CD4-positive, alpha-beta T cell treated with Interleukin-17A for 4 hours (primary cell): Measurements from ENCODE around the gene MT1X.
A peak's percentile ranks its signal among the peaks of the same experiment; 100 is the strongest.

Experiments used
- DNase-seq: peaks from one replicate; pipeline ENCODE4 v3.0.0-alpha.2; 2020; ENCODE audit warnings: mixed read lengths

MT1X gene

DNA sequence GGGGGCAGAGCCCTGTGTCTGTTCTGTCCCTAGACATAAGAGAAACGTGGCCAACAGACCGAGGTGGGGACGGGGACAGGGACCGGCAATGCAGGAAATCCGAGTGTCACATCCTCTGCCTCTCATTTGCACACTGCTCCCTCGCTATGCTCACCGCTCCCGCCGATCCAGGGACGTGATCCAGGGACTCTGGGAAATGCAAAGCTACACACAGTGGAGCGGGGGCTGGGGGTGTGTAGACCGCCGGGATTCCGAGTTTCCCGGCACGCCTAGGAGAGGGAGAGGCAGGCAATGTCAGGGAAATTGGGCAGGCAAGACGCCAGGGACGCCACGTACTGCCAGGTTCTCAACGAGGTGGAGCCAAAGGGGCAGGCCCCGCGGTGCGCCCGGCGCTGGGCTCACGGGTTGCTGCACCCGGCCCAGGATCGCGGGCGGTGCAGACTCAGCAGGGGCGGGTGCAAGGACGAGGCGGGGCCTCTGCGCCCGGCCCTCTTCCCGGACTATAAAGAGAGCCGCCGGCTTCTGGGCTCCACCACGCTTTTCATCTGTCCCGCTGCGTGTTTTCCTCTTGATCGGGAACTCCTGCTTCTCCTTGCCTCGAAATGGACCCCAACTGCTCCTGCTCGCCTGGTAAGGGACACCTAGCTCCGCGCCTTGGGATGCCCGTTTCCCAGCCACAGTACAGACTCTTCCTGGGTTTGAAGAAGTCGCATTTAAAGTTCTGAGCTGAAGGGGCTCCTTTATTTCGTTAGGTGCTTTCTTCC is at the start of gene MT1X:
Gene MT1X (plus strand): TSS at position 532 of the 764 bp plus-strand sequence. CDS start 71 bp downstream, at position 603.
- peak; percentile 91 for DNase-seq

DNA sequence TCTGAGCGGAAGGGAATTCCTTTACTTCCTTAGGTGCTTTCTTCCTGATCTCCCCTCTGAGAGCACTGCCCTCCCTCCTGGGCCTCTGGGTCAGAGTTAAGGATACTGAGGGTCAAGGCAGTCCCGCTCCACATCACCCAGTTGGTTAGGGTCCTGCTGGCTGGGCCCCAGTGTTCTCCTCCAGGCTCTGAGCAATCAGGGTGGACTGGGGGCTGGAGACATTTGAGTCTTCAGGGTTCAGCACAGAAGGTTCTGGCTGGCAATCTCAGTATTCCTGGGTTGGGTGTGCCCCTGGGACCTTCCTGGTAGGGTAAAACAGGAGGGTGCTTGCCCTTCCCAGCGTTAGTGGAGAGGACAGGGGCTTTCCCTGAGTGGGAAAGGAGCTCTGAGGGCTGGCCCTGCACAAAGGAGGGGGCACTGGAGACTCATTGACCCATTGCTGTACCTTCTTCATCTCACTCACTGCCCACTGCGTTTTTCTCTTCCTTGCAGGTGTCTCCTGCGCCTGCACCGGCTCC is 49.4 kb upstream of the MT1X start:
- no peak for DNase-seq

DNA sequence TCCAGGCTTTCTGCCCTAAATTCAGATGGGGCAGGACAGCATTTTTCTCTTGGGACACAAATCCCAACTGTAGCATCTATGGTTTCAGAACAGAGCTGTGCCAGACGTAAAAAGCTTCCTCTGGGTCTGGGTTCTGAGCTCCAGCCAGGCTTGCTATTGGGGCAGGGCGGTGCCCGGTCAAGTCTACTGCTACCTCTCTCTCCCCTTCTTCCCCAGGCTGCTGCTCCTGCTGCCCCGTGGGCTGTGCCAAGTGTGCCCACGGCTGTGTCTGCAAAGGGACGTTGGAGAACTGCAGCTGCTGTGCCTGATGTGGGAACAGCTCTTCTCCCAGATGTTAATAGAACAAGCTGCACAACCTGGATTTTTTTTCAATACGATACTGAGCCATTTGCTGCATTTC is 48.7 kb upstream of the MT1X start:
- no peak for DNase-seq

DNA sequence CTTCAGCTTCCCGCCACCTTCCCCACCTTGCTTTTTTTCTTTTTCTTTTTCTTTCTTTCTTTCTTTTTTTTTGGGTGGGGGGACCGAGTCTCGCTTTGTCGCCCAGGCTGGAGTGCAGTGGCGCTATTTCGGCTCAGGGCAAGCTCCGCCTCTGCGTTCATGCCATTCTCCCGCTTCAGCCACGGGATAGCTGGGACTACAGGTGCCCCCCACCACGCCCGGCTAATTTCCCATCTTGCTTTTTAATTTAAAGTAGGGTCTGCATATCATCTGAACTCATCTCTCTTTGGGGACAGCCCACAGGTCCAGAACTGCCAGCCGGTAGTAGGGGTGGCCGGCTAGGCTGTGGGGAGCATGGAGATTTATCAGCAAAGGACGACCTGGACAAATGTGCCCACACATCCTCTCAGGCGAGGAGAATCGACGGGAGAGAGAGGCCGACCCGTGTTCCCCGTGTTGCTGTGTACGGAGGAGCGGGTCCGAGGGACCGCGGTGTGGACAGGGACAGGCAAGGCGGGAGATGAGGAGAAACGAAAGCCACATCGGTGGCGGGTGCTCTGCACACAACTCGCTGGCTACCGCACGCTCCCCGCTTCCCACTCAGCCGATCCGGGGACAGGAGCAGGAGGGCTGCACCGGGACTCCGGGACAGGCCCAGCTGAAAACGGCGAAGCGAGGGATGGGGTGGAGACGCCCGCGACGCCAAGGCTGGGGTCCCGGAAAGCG is 47.4 kb upstream of the MT1X start:
- DNase-seq, result no peak

DNA sequence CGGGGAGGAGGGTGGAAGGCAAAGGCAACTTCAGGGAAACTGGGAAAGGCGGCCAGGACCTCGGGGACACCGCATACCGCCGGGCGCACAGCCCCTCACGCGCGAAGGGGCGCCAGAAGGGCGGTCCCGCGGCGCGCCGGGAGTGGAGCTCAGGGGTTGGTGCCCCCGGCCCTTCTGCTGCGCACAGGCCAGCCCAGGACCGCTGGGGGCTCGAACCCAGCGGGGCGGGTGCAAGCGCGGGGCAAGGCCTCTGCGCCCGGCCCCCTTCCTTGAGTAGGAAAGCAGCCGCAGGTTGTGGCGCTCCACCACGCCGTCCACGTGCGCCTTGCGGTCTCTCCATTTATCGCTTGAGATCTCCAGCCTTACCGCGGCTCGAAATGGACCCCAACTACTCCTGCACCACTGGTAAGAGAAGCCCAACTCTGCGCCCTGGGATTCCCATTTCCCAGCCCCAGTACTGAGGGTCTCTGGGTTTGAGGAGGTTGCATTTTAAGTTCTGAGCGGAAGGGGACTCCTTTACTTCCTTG is 46.8 kb upstream of the MT1X start:
- no peak for DNase-seq

DNA sequence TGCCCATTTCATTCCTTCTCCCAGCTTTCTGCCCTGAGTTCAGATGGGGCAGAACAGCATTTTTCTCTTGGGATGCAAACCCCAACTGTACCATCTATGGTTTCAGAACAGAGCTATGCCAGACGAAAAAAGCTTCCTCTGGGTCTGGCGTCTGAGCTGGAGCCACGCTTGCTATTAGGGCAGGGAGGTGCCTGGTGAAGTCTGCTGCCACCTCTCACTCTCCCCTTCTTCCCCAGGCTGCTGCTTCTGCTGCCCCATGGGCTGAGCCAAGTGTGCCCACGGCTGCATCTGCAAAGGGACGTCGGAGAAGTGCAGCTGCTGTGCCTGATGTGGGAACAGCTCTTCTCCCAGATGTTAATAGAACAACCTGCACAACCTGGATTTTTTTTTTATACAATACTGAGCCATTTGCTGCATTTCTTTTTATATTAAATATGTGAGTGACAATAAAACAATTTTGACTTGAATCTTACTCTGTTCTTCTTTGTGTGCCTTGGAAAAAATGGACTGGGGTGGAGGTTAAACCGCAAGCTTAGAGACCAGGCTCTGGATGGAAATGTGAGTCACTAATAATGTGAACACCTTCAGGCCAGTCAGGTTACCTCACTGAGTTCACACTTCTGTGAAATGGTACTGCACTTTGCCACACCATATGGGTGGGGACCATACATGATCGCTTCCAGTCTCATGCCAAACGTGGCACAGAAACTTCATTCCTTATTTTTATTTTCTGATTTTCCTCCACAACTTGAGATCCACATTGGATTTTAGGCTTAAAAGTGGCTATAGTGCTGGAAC is 45.5 kb upstream of the MT1X start:
- DNase-seq, result no peak

DNA sequence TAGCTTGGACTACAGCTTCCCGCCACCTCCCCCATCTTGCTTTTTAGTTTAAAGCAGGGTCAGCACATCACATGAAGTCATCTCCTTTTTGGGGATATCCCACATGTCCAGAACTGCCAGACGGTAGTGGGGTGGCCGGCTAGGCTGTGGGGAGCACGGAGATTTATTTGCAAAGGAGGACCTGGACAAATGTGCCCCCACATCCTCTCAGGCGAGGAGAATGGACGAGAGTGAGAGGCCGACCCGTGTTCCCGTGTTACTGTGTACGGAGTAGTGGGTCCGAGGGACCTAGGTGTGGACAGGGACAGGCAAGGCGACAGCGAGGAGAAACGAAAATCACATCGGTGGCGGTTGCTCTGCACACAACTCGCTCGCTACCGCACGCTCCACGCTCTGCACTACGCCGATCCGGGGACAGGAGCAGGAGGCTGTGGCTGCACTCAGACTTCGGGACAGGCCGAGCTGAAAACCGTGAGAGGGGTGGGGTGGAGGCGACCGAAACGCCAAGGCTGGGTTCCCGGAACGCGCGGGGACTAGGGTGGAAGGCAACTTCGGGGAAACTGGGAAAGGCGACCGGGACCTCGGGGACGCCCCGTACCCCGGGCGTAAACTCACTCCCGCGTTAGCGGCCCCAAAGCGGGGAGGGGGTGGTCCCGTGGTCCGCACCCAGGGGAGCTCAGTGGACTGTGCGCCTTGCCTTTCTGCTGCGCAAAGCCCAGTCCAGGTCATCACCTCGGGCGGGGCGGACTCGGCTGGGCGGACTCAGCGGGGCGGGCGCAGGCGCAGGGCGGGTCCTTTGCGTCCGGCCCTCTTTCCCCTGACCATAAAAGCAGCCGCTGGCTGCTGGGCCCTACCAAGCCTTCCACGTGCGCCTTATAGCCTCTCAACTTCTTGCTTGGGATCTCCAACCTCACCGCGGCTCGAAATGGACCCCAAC is 44.2 kb upstream of the MT1X start, which contains the start of gene MT1A:
Gene MT1A (plus strand): TSS at position 853 of the 937 bp plus-strand sequence. CDS start 73 bp downstream, at position 926.
- no peak for DNase-seq

DNA sequence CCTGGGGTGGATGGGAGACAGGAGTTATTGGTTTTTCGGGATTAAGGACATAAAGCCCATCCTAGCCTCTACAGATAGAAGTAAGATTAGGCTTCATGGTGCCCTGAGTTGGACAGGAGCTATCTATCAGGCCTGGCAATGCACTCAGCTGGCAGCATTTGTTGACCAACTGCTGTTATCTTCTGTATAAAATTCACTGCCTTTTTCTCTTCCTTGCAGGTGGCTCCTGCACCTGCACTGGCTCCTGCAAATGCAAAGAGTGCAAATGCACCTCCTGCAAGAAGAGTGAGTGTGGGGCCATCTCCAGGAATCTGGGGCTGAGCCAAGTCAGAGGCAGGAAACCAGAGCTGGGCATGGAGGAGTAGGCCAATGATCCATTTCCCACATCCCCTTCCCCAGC is 43.2 kb upstream of the MT1X start:
- DNase-seq, result no peak

DNA sequence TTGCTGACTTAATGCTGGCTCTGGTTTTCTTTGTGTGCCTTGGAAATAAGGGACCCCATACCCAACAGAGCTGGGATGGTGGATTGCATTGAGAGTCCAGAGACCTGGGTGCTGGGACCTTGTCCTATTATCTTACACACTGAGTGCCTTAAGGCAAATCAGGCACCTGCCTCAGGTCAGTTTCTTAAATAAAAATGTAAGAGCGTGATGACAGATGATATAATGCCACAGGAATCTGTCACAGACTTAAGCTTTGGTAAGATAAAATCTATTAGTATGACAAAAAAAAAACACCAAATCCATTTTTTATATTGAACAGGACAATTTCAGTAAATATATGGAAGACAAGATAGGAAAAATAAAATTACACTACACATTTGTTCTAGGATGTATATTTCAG is 42.2 kb upstream of the MT1X start:
- DNase-seq, result no peak

DNA sequence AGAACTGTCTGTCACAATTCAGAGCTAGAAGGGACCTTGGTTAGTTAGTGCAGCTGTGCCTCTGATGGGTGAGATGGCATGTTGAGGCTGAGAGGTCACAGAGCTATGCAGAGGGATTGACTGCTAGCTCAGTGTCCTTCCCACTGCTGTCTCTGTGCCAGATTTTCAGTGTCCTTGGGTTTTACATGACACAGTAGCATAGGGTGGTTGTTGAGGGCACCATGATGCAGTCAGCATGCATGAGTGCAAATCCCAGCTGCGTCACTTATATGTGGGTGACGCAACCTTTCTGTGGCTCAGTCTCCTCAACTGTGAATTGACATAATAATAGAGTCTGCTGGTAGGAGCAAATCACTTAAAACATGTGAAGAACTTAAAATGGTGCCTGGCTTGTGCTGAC is 41.1 kb upstream of the MT1X start:
- DNase-seq, result no peak

DNA sequence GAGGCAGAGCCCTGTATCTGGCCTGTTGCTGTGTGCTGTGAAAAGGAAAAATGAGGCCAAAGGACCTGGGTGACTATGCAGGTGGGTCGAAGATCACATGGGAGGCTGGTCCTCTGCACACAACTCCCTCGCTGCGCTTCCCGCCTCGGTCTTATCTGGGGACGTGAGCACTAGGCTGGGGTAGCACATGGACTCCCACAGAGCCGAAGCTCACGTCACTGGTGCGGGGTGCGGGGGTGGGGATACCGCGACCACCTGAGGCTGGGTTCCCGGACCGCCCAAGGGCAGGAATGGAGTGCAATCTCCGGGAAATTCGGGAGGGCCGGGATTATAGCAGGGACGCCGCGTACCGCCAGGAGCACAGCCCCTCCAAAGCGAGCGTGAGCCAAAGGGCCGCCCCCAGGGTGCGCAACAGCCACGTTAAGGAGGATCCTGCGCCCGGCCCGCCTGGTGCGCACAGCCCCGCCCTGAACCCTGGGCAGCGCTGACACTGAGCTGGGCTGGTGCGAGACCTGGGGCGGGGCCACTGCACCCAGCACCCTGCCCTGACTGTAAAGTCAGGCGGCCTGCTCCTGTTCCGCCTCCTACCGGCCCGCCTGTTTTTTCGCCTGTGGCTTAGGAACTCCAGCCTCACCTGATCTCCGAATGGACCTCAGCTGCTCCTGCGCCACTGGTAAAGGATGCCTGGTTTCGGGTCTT is 39.0 kb upstream of the MT1X start:
- DNase-seq, result peak; percentile 86

DNA sequence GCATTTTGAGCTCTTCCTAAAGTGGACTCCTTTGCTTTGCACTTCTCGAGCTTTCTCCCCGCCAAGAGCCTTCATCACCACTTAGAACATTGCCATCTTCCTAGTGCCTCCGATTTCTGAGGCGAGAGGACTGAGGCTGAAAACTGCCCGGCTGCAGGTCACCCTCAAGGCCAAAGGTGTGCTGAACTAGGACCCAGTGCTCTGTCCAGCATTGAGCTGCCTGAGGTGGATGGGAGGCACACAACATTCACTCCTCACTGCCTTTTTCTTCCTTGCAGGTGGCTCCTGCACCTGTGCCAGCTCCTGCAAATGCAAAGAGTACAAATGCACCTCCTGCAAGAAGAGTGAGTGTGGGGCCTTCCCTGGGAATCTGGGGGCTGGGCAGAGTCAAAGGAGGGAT is 38.4 kb upstream of the MT1X start:
- no peak for DNase-seq

DNA sequence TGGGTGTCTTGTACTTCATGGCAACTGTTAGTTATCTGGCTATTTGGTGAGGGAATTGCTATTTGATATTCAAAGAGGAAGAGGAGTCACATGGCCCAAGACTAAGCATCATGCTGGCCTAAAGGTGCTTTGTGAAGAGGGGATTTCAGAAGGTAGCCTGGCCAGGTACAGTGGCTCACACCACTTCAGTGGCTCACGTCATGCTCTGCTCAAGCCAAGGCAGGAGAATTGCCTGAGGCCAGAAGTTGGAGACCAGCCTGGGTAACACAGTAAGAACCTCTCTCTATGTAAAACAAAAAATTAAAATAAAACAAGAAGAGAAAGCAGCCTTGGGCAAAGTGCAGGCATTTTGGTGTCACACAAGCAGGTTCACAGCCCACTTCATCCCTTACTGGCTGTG is 37.0 kb upstream of the MT1X start:
- no peak for DNase-seq

DNA sequence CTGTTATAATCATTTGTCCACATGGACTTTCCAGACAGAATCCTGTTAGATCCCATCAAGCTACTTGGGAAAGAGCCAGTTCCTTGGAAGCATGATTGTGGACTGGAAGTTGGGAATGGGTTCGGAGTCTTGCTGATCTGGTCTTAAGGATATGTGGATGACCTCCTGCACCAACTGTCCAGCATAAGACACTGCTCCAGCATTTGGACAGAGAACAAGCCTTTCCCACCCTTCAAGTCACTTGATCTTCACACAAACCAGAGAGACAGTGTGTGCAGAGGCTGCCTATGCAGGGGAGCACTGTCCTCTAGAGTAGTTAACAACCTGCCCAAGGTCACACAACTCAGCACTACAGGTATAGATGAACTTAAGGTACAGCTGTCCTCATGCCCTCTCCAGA is 36.4 kb upstream of the MT1X start:
- no peak for DNase-seq

DNA sequence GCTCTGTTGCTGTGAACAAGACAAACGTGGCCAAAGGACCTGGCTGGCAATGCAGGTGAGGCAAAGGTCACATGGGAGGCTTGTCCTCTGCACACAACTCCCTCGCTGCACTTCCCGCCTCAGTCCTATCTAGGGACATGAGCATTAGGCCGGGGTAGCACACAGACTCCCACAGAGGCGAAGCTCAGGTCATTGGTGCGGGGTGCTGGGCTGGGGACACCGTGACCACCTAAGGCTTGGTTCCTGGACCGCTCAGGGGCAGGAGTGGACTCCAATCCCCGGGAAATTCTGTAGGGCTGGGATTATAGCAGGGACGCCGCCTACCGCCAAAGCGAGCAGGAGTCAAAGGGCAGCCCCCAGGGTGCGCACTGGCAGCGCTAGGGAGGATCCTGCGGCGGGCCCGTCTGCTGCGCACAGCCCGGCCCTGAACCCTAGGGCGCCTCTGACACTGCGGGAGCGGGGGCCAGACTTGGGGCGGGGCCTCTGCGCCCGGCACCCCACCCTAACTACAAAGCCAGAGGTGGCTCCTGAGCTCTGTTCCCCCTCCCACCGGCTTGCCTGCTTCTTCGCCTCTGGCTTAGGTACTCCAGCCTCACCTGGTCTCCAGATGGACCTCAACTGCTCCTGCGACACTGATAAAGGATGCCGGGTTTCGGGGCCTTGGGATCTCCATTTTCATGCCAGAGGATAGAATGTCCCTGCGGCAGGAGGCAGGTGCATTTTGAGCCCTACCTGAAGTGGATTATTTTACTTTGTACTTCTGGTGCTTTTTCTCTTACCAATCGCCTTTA is 34.4 kb upstream of the MT1X start:
- no peak for DNase-seq

DNA sequence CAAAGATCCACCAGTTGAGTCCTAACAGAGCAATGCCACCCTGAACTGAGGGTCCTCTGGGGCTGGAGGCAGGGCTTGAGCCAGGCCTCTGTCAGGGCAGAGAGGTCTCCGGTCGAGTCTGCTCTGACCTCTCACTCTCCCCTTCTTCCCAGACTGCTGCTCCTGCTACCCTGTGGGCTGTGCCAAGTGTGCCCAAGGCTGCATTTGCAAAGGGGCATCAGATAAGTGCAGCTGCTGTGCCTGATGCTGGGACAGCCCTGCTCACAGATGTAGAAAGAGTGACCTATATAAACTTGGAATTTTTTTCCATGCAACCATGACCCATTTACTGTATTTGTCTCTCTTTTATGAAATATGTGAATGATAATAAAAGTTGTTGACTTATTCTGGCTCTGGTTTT is 33.0 kb upstream of the MT1X start:
- DNase-seq, result no peak

DNA sequence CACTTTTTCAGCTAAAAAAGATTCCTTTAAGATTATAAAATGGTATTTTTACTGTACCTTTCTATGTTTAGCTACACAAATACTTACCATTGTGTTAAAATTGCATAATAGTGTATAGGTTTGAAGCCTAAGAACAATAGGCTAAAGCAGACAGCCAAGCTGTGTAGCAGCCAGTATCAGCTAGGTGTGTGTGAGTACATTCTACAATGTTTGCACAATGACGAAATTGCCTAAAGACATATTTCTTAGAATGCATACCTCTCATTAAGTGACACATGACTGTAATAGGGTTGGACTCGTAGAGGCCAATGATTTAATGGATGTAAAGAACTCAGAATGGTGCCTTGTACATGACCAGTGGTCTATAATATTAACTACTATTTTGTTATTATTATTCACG is 32.5 kb upstream of the MT1X start:
- no peak for DNase-seq

DNA sequence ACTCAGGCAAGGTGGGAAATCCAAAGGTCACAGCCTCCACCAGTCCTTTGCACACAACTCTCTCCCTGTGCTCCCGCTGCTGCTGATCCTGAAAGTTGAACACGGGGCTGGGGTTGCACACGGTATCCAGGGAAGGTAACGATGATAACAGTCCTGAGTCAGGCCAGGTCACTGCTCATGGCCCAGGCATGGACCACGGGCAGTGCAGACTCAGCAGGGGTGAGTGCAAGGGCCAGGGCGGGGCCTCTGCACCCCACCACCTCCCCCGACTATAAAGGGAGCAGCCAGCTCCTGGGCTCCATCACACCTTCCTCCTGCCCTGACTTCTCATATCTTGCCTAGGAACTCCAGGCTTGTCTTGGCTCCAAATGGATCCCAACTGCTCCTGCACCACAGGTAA is 30.7 kb upstream of the MT1X start, which contains the start of gene MT1B:
Gene MT1B (plus strand): TSS at position 301 of the 400 bp plus-strand sequence. CDS start 68 bp downstream, at position 369.
- no peak for DNase-seq

DNA sequence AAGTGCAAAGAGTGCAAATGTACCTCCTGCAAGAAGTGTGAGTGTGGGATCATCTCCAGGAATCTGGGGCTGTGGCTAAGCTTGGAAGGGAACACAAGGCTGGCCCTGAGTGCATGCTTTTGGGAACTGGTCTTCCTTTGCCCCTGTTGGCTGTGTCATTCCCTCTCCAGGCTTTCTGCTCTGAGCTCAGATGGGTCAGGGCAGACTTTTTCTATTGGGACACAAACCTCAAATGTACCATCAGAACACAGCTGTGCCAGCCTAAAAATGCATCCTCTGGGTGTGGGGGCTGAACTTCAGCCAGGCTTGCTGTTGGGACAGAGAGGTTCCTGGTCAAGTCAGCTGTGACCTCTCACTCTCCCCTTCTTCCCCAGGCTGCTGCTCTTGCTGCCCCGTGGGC is 29.7 kb upstream of the MT1X start:
- no peak for DNase-seq

DNA sequence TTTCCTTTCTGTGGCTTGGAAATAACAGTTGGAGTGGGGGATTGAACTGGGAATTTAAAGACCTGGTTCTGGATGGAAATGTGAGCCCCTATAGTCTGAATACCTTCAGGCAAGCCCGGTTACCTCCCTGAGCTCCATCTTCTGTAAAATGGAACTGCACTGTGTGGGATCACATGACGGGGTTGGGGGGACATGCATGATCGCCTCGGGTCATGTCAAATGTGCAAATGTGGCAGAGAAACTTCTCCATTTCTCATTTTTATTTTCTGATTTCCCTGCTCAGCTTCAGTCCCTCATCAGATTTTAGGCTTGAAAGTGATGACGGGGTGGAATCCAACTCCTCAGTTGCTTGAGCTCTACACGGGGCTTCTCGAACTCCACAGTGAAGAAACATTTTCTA is 29.1 kb upstream of the MT1X start:
- DNase-seq, result no peak
